ENCODE results near the gene YBX3.
"Not testable (repeated sequence)": the region's sequence is repeated elsewhere in the genome, so short reads cannot be mapped to it uniquely, and the experiment has no call there.

Gene YBX3

GRCh38 chr12:10749700-10750384 is 26.7 kb upstream of the YBX3 start:
- H3K4me3 ChIP-seq (ENCODE audit: low read length) = peak overlapping the region; percentile 49
- peak; percentile 96 for TF ChIP-seq CTCF (conservative IDR thresholded peaks at IDR 0.05; ENCODE audit: low read length)
- DNase-seq (ENCODE audit: low read depth) = peak; percentile 88

- no peak for DNase-seq (ENCODE audit: low read depth)
- TF ChIP-seq CTCF (conservative IDR thresholded peaks at IDR 0.05; ENCODE audit: low read length) = no peak
- no peak overlapping the region for H3K4me3 ChIP-seq (ENCODE audit: low read length)
Observed at GRCh38 chr12:10747730-10748129, 24.6 kb upstream of the YBX3 start.

- not testable (repeated sequence) for DNase-seq (ENCODE audit: low read depth); H3K4me3 ChIP-seq (ENCODE audit: low read length)
Observed at GRCh38 chr12:10743420-10743819, 20.3 kb upstream of the YBX3 start.

GRCh38 chr12:10741845-10742244 is 18.7 kb upstream of the YBX3 start:
- TF ChIP-seq CTCF (conservative IDR thresholded peaks at IDR 0.05; ENCODE audit: low read length) = no peak
- DNase-seq (ENCODE audit: low read depth) = no peak
- no peak overlapping the region for H3K4me3 ChIP-seq (ENCODE audit: low read length)

- no peak overlapping the region for H3K4me3 ChIP-seq (ENCODE audit: low read length)
- TF ChIP-seq CTCF (conservative IDR thresholded peaks at IDR 0.05; ENCODE audit: low read length) = no peak
- DNase-seq (ENCODE audit: low read depth) = no peak
Observed at GRCh38 chr12:10740182-10740581, 17.1 kb upstream of the YBX3 start.

- TF ChIP-seq CTCF (conservative IDR thresholded peaks at IDR 0.05; ENCODE audit: low read length) = no peak
- no peak for DNase-seq (ENCODE audit: low read depth)
Observed at GRCh38 chr12:10739157-10740118, 16.3 kb upstream of the YBX3 start.

GRCh38 chr12:10737249-10737648 is 14.1 kb upstream of the YBX3 start:
- no peak for DNase-seq (ENCODE audit: low read depth)
- TF ChIP-seq CTCF (conservative IDR thresholded peaks at IDR 0.05; ENCODE audit: low read length) = no peak
- H3K4me3 ChIP-seq (ENCODE audit: low read length) = no peak overlapping the region

More at GRCh38 chr12:10739157-10740118, 16.3 kb upstream of the YBX3 start:
- H3K4me3 ChIP-seq (ENCODE audit: low read length) = no peak overlapping the region
